ENCODE results near the gene PDE5A. TPM values are rescaled to one million over a fixed set of nuclear protein-coding genes. Genes with fewer than 3 reads are reported as not detected.
"Not testable (repeated sequence)": the region's sequence is repeated elsewhere in the genome, so short reads cannot be mapped to it uniquely, and the experiment has no call there.

Gene PDE5A
- total RNA-seq, 1 donor from 2014 or later: 3.2 TPM

DNA sequence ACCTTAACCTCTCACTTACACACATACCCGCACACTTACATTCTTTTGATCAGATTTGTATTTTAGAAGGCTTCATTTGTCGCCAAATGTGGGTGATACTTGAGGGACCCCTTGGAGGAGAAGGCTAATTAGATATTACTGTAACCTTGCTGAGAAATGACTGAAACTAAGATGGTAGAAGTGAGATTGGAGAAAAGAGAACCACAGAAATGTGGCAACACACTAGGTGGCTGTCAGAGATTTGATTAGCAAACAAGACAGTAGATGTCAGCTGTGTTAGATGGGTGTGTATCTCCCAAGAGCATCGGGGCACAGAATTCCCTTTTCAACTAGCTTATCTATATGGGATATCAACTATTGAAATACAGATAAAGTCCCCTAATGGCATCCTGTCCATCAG is 157.3 kb downstream of the PDE5A start:
- H3K4me3 Mint-ChIP-seq (ENCODE audit: unreplicated experiment): no peak overlapping the region
- TF ChIP-seq, protein P1, sequence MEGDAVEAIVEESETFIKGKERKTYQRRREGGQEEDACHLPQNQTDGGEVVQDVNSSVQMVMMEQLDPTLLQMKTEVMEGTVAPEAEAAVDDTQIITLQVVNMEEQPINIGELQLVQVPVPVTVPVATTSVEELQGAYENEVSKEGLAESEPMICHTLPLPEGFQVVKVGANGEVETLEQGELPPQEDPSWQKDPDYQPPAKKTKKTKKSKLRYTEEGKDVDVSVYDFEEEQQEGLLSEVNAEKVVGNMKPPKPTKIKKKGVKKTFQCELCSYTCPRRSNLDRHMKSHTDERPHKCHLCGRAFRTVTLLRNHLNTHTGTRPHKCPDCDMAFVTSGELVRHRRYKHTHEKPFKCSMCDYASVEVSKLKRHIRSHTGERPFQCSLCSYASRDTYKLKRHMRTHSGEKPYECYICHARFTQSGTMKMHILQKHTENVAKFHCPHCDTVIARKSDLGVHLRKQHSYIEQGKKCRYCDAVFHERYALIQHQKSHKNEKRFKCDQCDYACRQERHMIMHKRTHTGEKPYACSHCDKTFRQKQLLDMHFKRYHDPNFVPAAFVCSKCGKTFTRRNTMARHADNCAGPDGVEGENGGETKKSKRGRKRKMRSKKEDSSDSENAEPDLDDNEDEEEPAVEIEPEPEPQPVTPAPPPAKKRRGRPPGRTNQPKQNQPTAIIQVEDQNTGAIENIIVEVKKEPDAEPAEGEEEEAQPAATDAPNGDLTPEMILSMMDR (IDR thresholded peaks at IDR 0.05; ENCODE audit: partially characterized antibody, unreplicated experiment): no peak
- no peaks in the 10 kb centered on the region for H3K27me3 Mint-ChIP-seq (ENCODE audit: unreplicated experiment)
- H3K9me3 Mint-ChIP-seq (ENCODE audit: unreplicated experiment): no peaks in the 10 kb centered on the region
- no peak for DNase-seq
- no peaks in the 10 kb centered on the region for H3K4me1 Mint-ChIP-seq (ENCODE audit: low read depth, unreplicated experiment)
- no peak overlapping the region for H3K27ac Mint-ChIP-seq (ENCODE audit: unreplicated experiment)
- no peaks in the 10 kb centered on the region for H3K36me3 Mint-ChIP-seq (ENCODE audit: unreplicated experiment)

- not testable (repeated sequence) for H3K27ac Mint-ChIP-seq (ENCODE audit: unreplicated experiment); H3K36me3 Mint-ChIP-seq (ENCODE audit: unreplicated experiment); DNase-seq; H3K4me1 Mint-ChIP-seq (ENCODE audit: low read depth, unreplicated experiment); H3K27me3 Mint-ChIP-seq (ENCODE audit: unreplicated experiment); H3K4me3 Mint-ChIP-seq (ENCODE audit: unreplicated experiment); H3K9me3 Mint-ChIP-seq (ENCODE audit: unreplicated experiment)
These were observed 157.9 kb downstream of the PDE5A start for GRCh38 chr4:119470737-119471063.

GRCh38 chr4:119470021-119470736 is 158.4 kb downstream of the PDE5A start:
- not testable (repeated sequence) for DNase-seq; H3K36me3 Mint-ChIP-seq (ENCODE audit: unreplicated experiment); H3K4me3 Mint-ChIP-seq (ENCODE audit: unreplicated experiment); H3K9me3 Mint-ChIP-seq (ENCODE audit: unreplicated experiment); H3K4me1 Mint-ChIP-seq (ENCODE audit: low read depth, unreplicated experiment); H3K27me3 Mint-ChIP-seq (ENCODE audit: unreplicated experiment); H3K27ac Mint-ChIP-seq (ENCODE audit: unreplicated experiment)

GRCh38 chr4:119469039-119469438 is 159.6 kb downstream of the PDE5A start:
- not testable (repeated sequence) for H3K27me3 Mint-ChIP-seq (ENCODE audit: unreplicated experiment); H3K4me3 Mint-ChIP-seq (ENCODE audit: unreplicated experiment); H3K27ac Mint-ChIP-seq (ENCODE audit: unreplicated experiment); DNase-seq; H3K9me3 Mint-ChIP-seq (ENCODE audit: unreplicated experiment); H3K36me3 Mint-ChIP-seq (ENCODE audit: unreplicated experiment); H3K4me1 Mint-ChIP-seq (ENCODE audit: low read depth, unreplicated experiment)

GRCh38 chr4:119462733-119463132 is 165.9 kb downstream of the PDE5A start:
- H3K4me3 Mint-ChIP-seq (ENCODE audit: unreplicated experiment); DNase-seq; H3K27ac Mint-ChIP-seq (ENCODE audit: unreplicated experiment); H3K27me3 Mint-ChIP-seq (ENCODE audit: unreplicated experiment); H3K4me1 Mint-ChIP-seq (ENCODE audit: low read depth, unreplicated experiment); H3K36me3 Mint-ChIP-seq (ENCODE audit: unreplicated experiment); H3K9me3 Mint-ChIP-seq (ENCODE audit: unreplicated experiment): not testable (repeated sequence)

GRCh38 chr4:119455734-119456133 is 172.9 kb downstream of the PDE5A start:
- H3K27ac Mint-ChIP-seq (ENCODE audit: unreplicated experiment); H3K4me1 Mint-ChIP-seq (ENCODE audit: low read depth, unreplicated experiment); H3K36me3 Mint-ChIP-seq (ENCODE audit: unreplicated experiment); H3K27me3 Mint-ChIP-seq (ENCODE audit: unreplicated experiment); DNase-seq; H3K9me3 Mint-ChIP-seq (ENCODE audit: unreplicated experiment): not testable (repeated sequence)
- H3K4me3 Mint-ChIP-seq (ENCODE audit: unreplicated experiment): peak overlapping the region; percentile 78

GRCh38 chr4:119454491-119455270 is 173.9 kb downstream of the PDE5A start:
- not testable (repeated sequence) for H3K27me3 Mint-ChIP-seq (ENCODE audit: unreplicated experiment); H3K4me1 Mint-ChIP-seq (ENCODE audit: low read depth, unreplicated experiment); H3K9me3 Mint-ChIP-seq (ENCODE audit: unreplicated experiment); H3K36me3 Mint-ChIP-seq (ENCODE audit: unreplicated experiment)
- Mint-ChIP-seq H3K27ac (ENCODE audit: unreplicated experiment) (peak overlapping the region; percentile 91), H3K4me3 (ENCODE audit: unreplicated experiment) (peak overlapping the region; percentile 87)
- TF ChIP-seq, protein P1 (IDR thresholded peaks at IDR 0.05; ENCODE audit: partially characterized antibody, unreplicated experiment): peak; percentile 42
- peak; percentile 95 for DNase-seq

- not testable (repeated sequence) for H3K4me1 Mint-ChIP-seq (ENCODE audit: low read depth, unreplicated experiment); DNase-seq; H3K27me3 Mint-ChIP-seq (ENCODE audit: unreplicated experiment); H3K36me3 Mint-ChIP-seq (ENCODE audit: unreplicated experiment); H3K9me3 Mint-ChIP-seq (ENCODE audit: unreplicated experiment)
- Mint-ChIP-seq H3K4me3 (ENCODE audit: unreplicated experiment) (peak overlapping the region; percentile 87), H3K27ac (ENCODE audit: unreplicated experiment) (peak overlapping the region; percentile 91)
These were observed 174.5 kb downstream of the PDE5A start for GRCh38 chr4:119454151-119454490.

DNA sequence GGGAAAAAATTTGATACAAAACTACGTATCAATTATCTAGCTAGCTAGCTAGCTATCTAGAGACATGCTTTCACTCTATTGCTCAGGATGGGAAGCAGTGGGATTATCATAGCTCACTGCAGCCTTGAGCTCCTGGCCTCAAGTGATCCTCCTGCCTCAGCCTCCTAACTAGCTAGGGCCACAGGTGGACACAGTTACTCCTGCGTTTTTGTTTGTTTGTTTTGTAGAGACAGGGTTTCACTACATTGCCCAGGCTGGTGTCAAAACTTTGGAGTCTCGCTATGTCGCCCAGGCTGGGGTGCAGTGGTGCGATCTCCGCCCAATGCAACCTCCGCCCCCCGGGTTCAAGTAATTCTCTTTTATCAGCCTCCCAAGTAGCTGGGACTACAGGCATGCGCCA is 175.3 kb downstream of the PDE5A start:
- not testable (repeated sequence) for H3K27me3 Mint-ChIP-seq (ENCODE audit: unreplicated experiment); H3K4me1 Mint-ChIP-seq (ENCODE audit: low read depth, unreplicated experiment); DNase-seq; H3K27ac Mint-ChIP-seq (ENCODE audit: unreplicated experiment); H3K4me3 Mint-ChIP-seq (ENCODE audit: unreplicated experiment); H3K36me3 Mint-ChIP-seq (ENCODE audit: unreplicated experiment); H3K9me3 Mint-ChIP-seq (ENCODE audit: unreplicated experiment)

DNA sequence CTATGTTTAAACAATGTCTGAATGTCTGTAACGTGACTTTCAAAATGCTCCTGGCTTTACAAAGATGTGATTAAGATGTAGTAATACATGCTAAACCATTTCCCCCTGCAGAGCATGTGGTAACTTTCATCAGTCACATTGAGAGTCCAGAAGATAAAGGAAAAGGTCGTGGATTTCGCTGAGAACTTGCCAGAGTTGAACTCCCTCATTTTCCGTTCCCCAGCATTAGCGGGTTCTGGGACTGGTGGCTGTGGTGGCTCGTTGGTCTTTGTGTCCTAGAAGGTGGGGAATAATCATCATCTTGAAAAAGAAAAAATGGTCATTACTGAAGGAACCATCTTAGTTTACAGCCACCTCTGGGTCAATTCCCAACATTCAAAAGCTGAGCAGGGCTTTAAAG is 178.8 kb downstream of the PDE5A start:
- not testable (repeated sequence) for DNase-seq; H3K36me3 Mint-ChIP-seq (ENCODE audit: unreplicated experiment)

More for the DNA sequence above, 178.8 kb downstream of the PDE5A start:
- H3K9me3 Mint-ChIP-seq (ENCODE audit: unreplicated experiment); H3K27ac Mint-ChIP-seq (ENCODE audit: unreplicated experiment); H3K4me1 Mint-ChIP-seq (ENCODE audit: low read depth, unreplicated experiment); H3K27me3 Mint-ChIP-seq (ENCODE audit: unreplicated experiment); H3K4me3 Mint-ChIP-seq (ENCODE audit: unreplicated experiment): not testable (repeated sequence)
